K562 (cell line): ENCODE measurements around the gene DOCK4. TPM values are rescaled to one million over a fixed set of nuclear protein-coding genes. Genes with fewer than 3 reads are reported as not detected.

Source experiments
- ATAC-seq: fragments of 200-7000 bp; cut with Tn5 transposase; 3 replicates; pipeline ENCODE4 v1.9.1; 2020; ENCODE audit warnings: moderate library complexity
- BruUV-seq: library from RNA; stranded (reverse); fragments of 400-500 nt; replicated peaks from 2 replicates; lab custom pipeline; 2021; lab: Mats Ljungman, UMichigan
- CTCF ChIA-PET: fragments of 300-600 bp; formaldehyde crosslinking; extraction: SDS; loops from one replicate; lab custom pipeline; 2021; ENCODE audit warnings: low intra/inter-chr PET ratio; lab: Yijun Ruan, JAX
- POLR2A ChIA-PET: fragments of 300-600, 350-650 bp; sonication (Branson Sonifier 250); formaldehyde crosslinking; extraction: SDS; loops from one replicate; lab custom pipeline; 2021; ENCODE audit warnings: antibody characterized with exemption, inconsistent platforms; lab: Yijun Ruan, JAX
- DNase-seq, 4 experiments: peaks; one replicate each; pipeline versions ENCODE4 v3.0.0 to v3.0.0-alpha.2; 2011 to 2018; ENCODE audit warnings: low spot score in 3 of 4, mixed read lengths in 3 of 4; ENCODE audit errors: extremely low read depth in 1 of 4
- FAIRE-seq: peaks from 2 replicates; lab custom pipeline; 2011; peaks lifted over from hg19 to GRCh38; lab: Jason Lieb, UNC
- H2AFZ ChIP-seq: 2 replicates; pipeline ENCODE4 v1.6.0; 2011; ENCODE audit warnings: low read depth, low read length, control low read depth, inconsistent platforms
- H3K27ac ChIP-seq: fragments of 200-600 bp; 3 replicates; pipeline ENCODE4 v1.8.0; 2011; ENCODE audit warnings: low read depth, mild to moderate bottlenecking, control low read depth, inconsistent platforms, low read length, moderate library complexity, mixed read lengths; ENCODE audit errors: extremely low read depth
- H3K27me3 ChIP-seq, 2 experiments: fragments of 300-600 bp in 1 of 2; 2 replicates in 1 of 2; 3 replicates in 1 of 2; pipeline versions ENCODE4 v1.6.0 to v1.8.0; 2011; ENCODE audit warnings: inconsistent platforms in 2 of 2, low read length in 2 of 2, mild to moderate bottlenecking in 1 of 2, mixed read lengths in 1 of 2, moderate library complexity in 1 of 2; ENCODE audit not compliant: control insufficient read depth in 2 of 2, insufficient read depth in 2 of 2
- H3K36me3 ChIP-seq: fragments of 300-600 bp; 3 replicates; pipeline ENCODE4 v1.8.0; 2011; ENCODE audit warnings: mild to moderate bottlenecking, low read length, inconsistent platforms; ENCODE audit not compliant: control insufficient read depth, insufficient read depth
- H3K4me1 ChIP-seq, 2 experiments: fragments of 200-600 bp in 1 of 2; replicated peaks in 1 of 2; 2 replicates in 1 of 2; 3 replicates in 1 of 2; pipeline versions ENCODE4 v1.5.1 to v1.8.0; 2011; ENCODE audit warnings: inconsistent platforms in 2 of 2, low read length in 2 of 2, mild to moderate bottlenecking in 1 of 2, mixed read lengths in 1 of 2, moderate library complexity in 1 of 2; ENCODE audit not compliant: control insufficient read depth in 2 of 2, insufficient read depth in 2 of 2
- H3K4me2 ChIP-seq: 2 replicates; pipeline ENCODE4 v1.6.1; 2011; ENCODE audit warnings: low read length, control low read depth, inconsistent platforms, mixed read lengths; ENCODE audit not compliant: insufficient read depth
- H3K4me3 ChIP-seq: fragments of 200-600 bp; sonication (generic), shearing (Covaris generic); 2 replicates; pipeline ENCODE4 v1.5.1; 2016; ENCODE audit warnings: control low read depth, inconsistent platforms
- H3K79me2 ChIP-seq: fragments of 200-600 bp; 3 replicates; pipeline ENCODE4 v1.8.0; 2011; ENCODE audit warnings: low read length, inconsistent platforms; ENCODE audit not compliant: control insufficient read depth, insufficient read depth
- H3K9ac ChIP-seq, 2 experiments: 2 replicates each; pipeline versions ENCODE4 v1.6.0 to v1.6.1; 2011; ENCODE audit warnings: low read depth in 2 of 2, low read length in 2 of 2, control low read depth in 1 of 2, inconsistent platforms in 1 of 2, mild to moderate bottlenecking in 1 of 2, mixed read lengths in 1 of 2; ENCODE audit not compliant: insufficient read depth in 1 of 2
- H3K9me1 ChIP-seq: one replicate; pipeline ENCODE4 v1.6.0; 2011; ENCODE audit warnings: inconsistent platforms, mild to moderate bottlenecking, low read length, moderate library complexity; ENCODE audit not compliant: control insufficient read depth, insufficient read depth
- H3K9me3 ChIP-seq: replicated peaks from 2 replicates; pipeline ENCODE4 v1.5.1; 2011; ENCODE audit warnings: low read depth, low read length, inconsistent platforms; ENCODE audit not compliant: control insufficient read depth, insufficient read depth
- H4K20me1 ChIP-seq: replicated peaks from 2 replicates; pipeline ENCODE4 v1.6.1; 2011; ENCODE audit warnings: low read length, inconsistent platforms, mixed read lengths; ENCODE audit not compliant: control insufficient read depth, insufficient read depth
- CHD7 ChIP-seq: fragments of 200-600 bp; sonication (generic); IDR thresholded peaks from one replicate; pipeline ENCODE4 v1.6.1; 2012; ENCODE audit warnings: mild to moderate bottlenecking, low read depth, low read length, inconsistent platforms
- E2F1 ChIP-seq: sonication (generic); formaldehyde crosslinking; IDR thresholded peaks from 2 replicates; pipeline ENCODE4 v1.8.1; 2023; ENCODE audit warnings: mild to moderate bottlenecking, missing genetic modification reagents, moderate library complexity
- E2F4 ChIP-seq: sonication (generic); formaldehyde crosslinking; IDR thresholded peaks from 2 replicates; pipeline ENCODE4 v1.8.0; 2022; ENCODE audit warnings: mild to moderate bottlenecking, low read depth, missing genetic modification reagents
- SREBF1 ChIP-seq: fragments of 150-350 bp; IDR thresholded peaks from 2 replicates; pipeline ENCODE4 v1.6.1; 2014; ENCODE audit warnings: antibody characterized with exemption, low read depth, low read length, borderline replicate concordance
- SRSF7 ChIP-seq: fragments of 200-400 bp; formaldehyde crosslinking; optimal IDR thresholded peaks from 2 replicates; pipeline ENCODE3; 2017; ENCODE audit warnings: mild to moderate bottlenecking, low read depth, low read length
- ZNF644 ChIP-seq: fragments of 200-800 bp; sonication (Bioruptor generic); IDR thresholded peaks from 2 replicates; pipeline ENCODE4 v1.6.1; 2016; ENCODE audit warnings: low read depth, missing genetic modification characterization, missing compliant biosample characterization
- in situ Hi-C: fragments of 300-500 bp; cut with MboI; formaldehyde crosslinking; loops from 4 replicates; pipeline ENCODE4 v1.15.0; 2018; ENCODE audit warnings: inconsistent platforms, mixed read lengths
- intact Hi-C: fragments of 100-400 bp; cut with micrococcal nuclease; formaldehyde crosslinking; loops from 2 replicates; pipeline ENCODE4 v1.14.2; 2022
- polyA plus RNA-seq, 8 experiments: library from polyadenylated mRNA; depleted of rRNA in 4 of 8; stranded (reverse) in 5 of 8; unstranded in 3 of 8; fragments of >200 nt; fragmentation: Nextera tagmentation in 2 of 8; fragmentation: Illumina TruSeq in 1 of 8; extraction: Ambion mirVana in 2 of 8; extraction: Trizol in 1 of 8; gene quantifications; 2 replicates each; pipeline versions ENCODE4 v1.2.1 to v1.2.3, GENCODE V29; 2011 to 2014; ENCODE audit warnings: inconsistent platforms in 1 of 8, missing spikeins in 1 of 8
- total RNA-seq, 7 experiments: library from RNA; depleted of rRNA in 6 of 7; stranded (reverse); fragments of >200 nt in 6 of 7; fragmentation: Illumina TruSeq in 2 of 7; extraction: Trizol in 2 of 7; gene quantifications; 2 replicates each; pipeline versions ENCODE4 v1.2.1 to v1.2.3, GENCODE V29; 2011 to 2021; ENCODE audit warnings: low replicate concordance in 1 of 7

DOCK4 gene
- total and polyA plus RNA-seq, 9 of the 15 experiments (the other 6 are each of a cell fraction or from before 2014, with no cell fraction given) = 0.42 to 5.7 (median 2.3) TPM

- no peak for TF ChIP-seq SRSF7
- TF ChIP-seq, all 486 proteins: peak for 0
Observed at GRCh38 chr7:111886233-111886632, 320.0 kb downstream of the DOCK4 start (continued).

- ATAC-seq (no peak), DNase-seq (no peak), FAIRE-seq (no peak)
- BruUV-seq = no TSS peak
- H3K79me2 ChIP-seq = no peaks in the 10 kb centered on the region
- intact Hi-C loops = no loop called here
- in situ Hi-C loops = no loop called here
- H3K4me2 ChIP-seq = no peak overlapping the region
- no peaks in the 10 kb centered on the region for H3K4me1 ChIP-seq
- H2AFZ ChIP-seq = no peak overlapping the region
- no peaks in the 10 kb centered on the region for H3K27me3 ChIP-seq
- H3K27ac ChIP-seq = no peak overlapping the region
- no peaks in the 10 kb centered on the region for H3K9me3 ChIP-seq
- ChIA-PET CTCF (no interaction called here), POLR2A (no interaction called here)
- no peaks in the 10 kb centered on the region for H3K9me1 ChIP-seq
- no peaks in the 10 kb centered on the region for H3K36me3 ChIP-seq
- H4K20me1 ChIP-seq = no peaks in the 10 kb centered on the region
- H3K9ac ChIP-seq = no peak overlapping the region
- H3K4me3 ChIP-seq = no peak overlapping the region
- no peak for TF ChIP-seq SREBF1
- TF ChIP-seq E2F4 = no peak
- no peak for TF ChIP-seq CHD7
- TF ChIP-seq ZNF644 (tag) = no peak
- no peak for TF ChIP-seq E2F1 (CRISPR knock-in tag)
Observed at GRCh38 chr7:111883241-111883640, 323.0 kb downstream of the DOCK4 start.
